ENCODE results near the gene DMWD. TPM values are rescaled to one million over a fixed set of nuclear protein-coding genes. Genes with fewer than 3 reads are reported as not detected.

Gene DMWD
- total and polyA plus RNA-seq, 2 of the 4 experiments (the other 2 are of a cell fraction), result 9.7 to 28.5 TPM

DNA sequence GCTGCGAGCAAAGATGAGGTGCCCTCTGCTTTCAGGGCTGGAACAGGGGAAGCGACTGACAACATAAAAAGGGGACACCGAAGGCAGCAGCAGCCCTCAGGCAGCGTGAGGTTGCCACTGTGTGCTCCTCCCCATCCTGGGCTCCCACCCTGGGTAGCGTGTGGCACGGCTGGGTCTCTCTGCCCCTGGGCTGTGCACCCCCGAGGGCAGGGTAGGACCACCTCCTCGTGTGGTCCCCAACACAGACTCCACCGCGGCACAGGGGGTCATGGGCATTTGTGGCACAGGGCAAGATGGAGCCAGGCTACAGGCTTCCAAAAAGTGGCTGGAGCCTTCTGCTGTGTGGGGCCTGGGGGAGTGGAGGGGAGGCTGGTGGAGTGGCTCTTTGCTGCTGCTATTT is 28.9 kb upstream of the DMWD start:
- intact Hi-C loops (cut with micrococcal nuclease), result no loop called here
- no TSS peak for BruUV-seq (replicated peaks)
- no peak overlapping the region for H3K18ac ChIP-seq (ENCODE audit: low read depth, low read length)
- H3K4me1 ChIP-seq (ENCODE audit: control insufficient read depth, insufficient read depth, low read length), result no peaks in the 10 kb centered on the region
- no peak overlapping the region for H2BK20ac ChIP-seq (ENCODE audit: low read depth, low read length)
- H2BK5ac ChIP-seq (ENCODE audit: low read depth, low read length, poor library complexity, severe bottlenecking), result no peak overlapping the region
- no peak overlapping the region for H2BK120ac ChIP-seq (ENCODE audit: low read depth, low read length)
- dilution Hi-C loops (cut with HindIII; ENCODE audit: low sequenced_read_pairs, unreplicated experiment), result no loop called here
- DNase-seq, result no peak
- H3K4me2 ChIP-seq (ENCODE audit: low read depth, low read length), result no peak overlapping the region
- H3K14ac ChIP-seq (replicated peaks; ENCODE audit: low read depth, low read length), result no peak overlapping the region
- H4K20me1 ChIP-seq (ENCODE audit: insufficient read depth, low read length), result peaks cover 9% of the 10 kb centered on the region
- CTCF ChIA-PET, result no interaction called here
- H3K79me1 ChIP-seq (ENCODE audit: low read depth in 1 of 2, low read length in 2 of 2), result no peaks in the 10 kb centered on the region; a peak in 1 of 4 replicates
- no peak overlapping the region for H3K4ac ChIP-seq (ENCODE audit: low read depth, low read length)
- no peaks in the 10 kb centered on the region for H3K9me3 ChIP-seq (ENCODE audit: control insufficient read depth, insufficient read depth, low read length)
- no peak for TF ChIP-seq RFX5 (IDR thresholded peaks at IDR 0.05; ENCODE audit: low read depth, low read length)
- no peak for TF ChIP-seq BHLHE40 (IDR thresholded peaks at IDR 0.05; ENCODE audit: low read depth, low read length)
- no peak for TF ChIP-seq RAD21 (IDR thresholded peaks at IDR 0.05; ENCODE audit: low read length)
- no peak for TF ChIP-seq SMC3 (IDR thresholded peaks at IDR 0.05; ENCODE audit: low read depth, low read length)
- TF ChIP-seq CEBPB (IDR thresholded peaks at IDR 0.05; ENCODE audit: low read depth, low read length), result no peak
- TF ChIP-seq MAZ (IDR thresholded peaks at IDR 0.05; ENCODE audit: borderline replicate concordance, low read depth, low read length), result no peak
- TF ChIP-seq RCOR1 (IDR thresholded peaks at IDR 0.05; ENCODE audit: insufficient replicate concordance, low read length), result no peak
- TF ChIP-seq, protein P1, sequence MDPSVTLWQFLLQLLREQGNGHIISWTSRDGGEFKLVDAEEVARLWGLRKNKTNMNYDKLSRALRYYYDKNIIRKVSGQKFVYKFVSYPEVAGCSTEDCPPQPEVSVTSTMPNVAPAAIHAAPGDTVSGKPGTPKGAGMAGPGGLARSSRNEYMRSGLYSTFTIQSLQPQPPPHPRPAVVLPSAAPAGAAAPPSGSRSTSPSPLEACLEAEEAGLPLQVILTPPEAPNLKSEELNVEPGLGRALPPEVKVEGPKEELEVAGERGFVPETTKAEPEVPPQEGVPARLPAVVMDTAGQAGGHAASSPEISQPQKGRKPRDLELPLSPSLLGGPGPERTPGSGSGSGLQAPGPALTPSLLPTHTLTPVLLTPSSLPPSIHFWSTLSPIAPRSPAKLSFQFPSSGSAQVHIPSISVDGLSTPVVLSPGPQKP (IDR thresholded peaks at IDR 0.05; ENCODE audit: borderline replicate concordance, low read depth, low read length), result no peak
- TF ChIP-seq MAFK (IDR thresholded peaks at IDR 0.05; ENCODE audit: low read depth, low read length), result no peak
- no peak for TF ChIP-seq POLR2A (IDR thresholded peaks at IDR 0.05; ENCODE audit: low read depth, low read length)
- TF ChIP-seq CHD1 (IDR thresholded peaks at IDR 0.05; ENCODE audit: low read depth, low read length), result no peak
- TF ChIP-seq MXI1 (IDR thresholded peaks at IDR 0.05; ENCODE audit: borderline replicate concordance, low read depth, low read length), result no peak
- no peak for TF ChIP-seq NFE2L2 (IDR thresholded peaks at IDR 0.05; ENCODE audit: low read depth, low read length)
- TF ChIP-seq, protein P2, sequence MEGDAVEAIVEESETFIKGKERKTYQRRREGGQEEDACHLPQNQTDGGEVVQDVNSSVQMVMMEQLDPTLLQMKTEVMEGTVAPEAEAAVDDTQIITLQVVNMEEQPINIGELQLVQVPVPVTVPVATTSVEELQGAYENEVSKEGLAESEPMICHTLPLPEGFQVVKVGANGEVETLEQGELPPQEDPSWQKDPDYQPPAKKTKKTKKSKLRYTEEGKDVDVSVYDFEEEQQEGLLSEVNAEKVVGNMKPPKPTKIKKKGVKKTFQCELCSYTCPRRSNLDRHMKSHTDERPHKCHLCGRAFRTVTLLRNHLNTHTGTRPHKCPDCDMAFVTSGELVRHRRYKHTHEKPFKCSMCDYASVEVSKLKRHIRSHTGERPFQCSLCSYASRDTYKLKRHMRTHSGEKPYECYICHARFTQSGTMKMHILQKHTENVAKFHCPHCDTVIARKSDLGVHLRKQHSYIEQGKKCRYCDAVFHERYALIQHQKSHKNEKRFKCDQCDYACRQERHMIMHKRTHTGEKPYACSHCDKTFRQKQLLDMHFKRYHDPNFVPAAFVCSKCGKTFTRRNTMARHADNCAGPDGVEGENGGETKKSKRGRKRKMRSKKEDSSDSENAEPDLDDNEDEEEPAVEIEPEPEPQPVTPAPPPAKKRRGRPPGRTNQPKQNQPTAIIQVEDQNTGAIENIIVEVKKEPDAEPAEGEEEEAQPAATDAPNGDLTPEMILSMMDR (conservative IDR thresholded peaks at IDR 0.05; ENCODE audit: low read depth, low read length), result no peak
- TF ChIP-seq, protein P3, sequence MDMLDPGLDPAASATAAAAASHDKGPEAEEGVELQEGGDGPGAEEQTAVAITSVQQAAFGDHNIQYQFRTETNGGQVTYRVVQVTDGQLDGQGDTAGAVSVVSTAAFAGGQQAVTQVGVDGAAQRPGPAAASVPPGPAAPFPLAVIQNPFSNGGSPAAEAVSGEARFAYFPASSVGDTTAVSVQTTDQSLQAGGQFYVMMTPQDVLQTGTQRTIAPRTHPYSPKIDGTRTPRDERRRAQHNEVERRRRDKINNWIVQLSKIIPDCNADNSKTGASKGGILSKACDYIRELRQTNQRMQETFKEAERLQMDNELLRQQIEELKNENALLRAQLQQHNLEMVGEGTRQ (IDR thresholded peaks at IDR 0.05; ENCODE audit: low read depth, low read length), result no peak
- no peak for ATAC-seq (ENCODE audit: low read depth)
- H3K9ac ChIP-seq (ENCODE audit: low read depth, low read length), result no peak overlapping the region
- no peak overlapping the region for H3K4me3 ChIP-seq (ENCODE audit: insufficient read depth, low read depth, low read length)
- no peak overlapping the region for H4K5ac ChIP-seq (ENCODE audit: low read depth, low read length)
- H2BK15ac ChIP-seq (ENCODE audit: low read depth, low read length), result no peak overlapping the region
- H2AK5ac ChIP-seq (ENCODE audit: low read depth, low read length), result no peak overlapping the region
- H3K27ac ChIP-seq (ENCODE audit: insufficient read depth, low read length), result no peak overlapping the region
- peaks cover 68% of the 10 kb centered on the region for H3K36me3 ChIP-seq (ENCODE audit: control insufficient read depth, insufficient read depth, low read length)
- H4K91ac ChIP-seq (ENCODE audit: insufficient read depth, low read depth, low read length), result no peak overlapping the region
- no peak overlapping the region for H2AFZ ChIP-seq (replicated peaks; ENCODE audit: low read length, poor library complexity)
- no peak overlapping the region for H3K56ac ChIP-seq (ENCODE audit: extremely low read depth, insufficient read depth, low read length)
- no peak overlapping the region for H2AK9ac ChIP-seq (replicated peaks; ENCODE audit: low read depth, low read length, poor library complexity)
- H4K8ac ChIP-seq (ENCODE audit: low read depth in 2 of 2, low read length in 2 of 2), result no peak overlapping the region
- 57% methylated on average over 5 of the region's 10 CpGs; no CpG with 5 or more reads in 1 of the 2 experiments for WGBS, 2 experiments (ENCODE audit: extremely low coverage in 2 of 2, insufficient read length in 1 of 2)
- no peak overlapping the region for H3K23ac ChIP-seq (ENCODE audit: low read depth, low read length)
- POLR2A ChIA-PET (ENCODE audit: unreplicated experiment), result no interaction called here
- in situ Hi-C loops (cut with MboI; ENCODE audit: low sequenced_read_pairs), result no loop called here
- H3K27me3 ChIP-seq (ENCODE audit: control insufficient read depth, insufficient read depth, low read length), result no peaks in the 10 kb centered on the region
- no peaks in the 10 kb centered on the region for H3K9me1 ChIP-seq (ENCODE audit: insufficient read depth, low read length)
